Measurements from ENCODE around the gene ZSWIM3. TPM values are rescaled to one million over a fixed set of nuclear protein-coding genes. Genes with fewer than 3 reads are reported as not detected.
A peak's percentile ranks its signal among the peaks of the same experiment; 100 is the strongest.

The ZSWIM3 gene
- total RNA-seq, 4 donors from 2014 or later: 2.1 to 5.4 (median 4.0) TPM

DNA sequence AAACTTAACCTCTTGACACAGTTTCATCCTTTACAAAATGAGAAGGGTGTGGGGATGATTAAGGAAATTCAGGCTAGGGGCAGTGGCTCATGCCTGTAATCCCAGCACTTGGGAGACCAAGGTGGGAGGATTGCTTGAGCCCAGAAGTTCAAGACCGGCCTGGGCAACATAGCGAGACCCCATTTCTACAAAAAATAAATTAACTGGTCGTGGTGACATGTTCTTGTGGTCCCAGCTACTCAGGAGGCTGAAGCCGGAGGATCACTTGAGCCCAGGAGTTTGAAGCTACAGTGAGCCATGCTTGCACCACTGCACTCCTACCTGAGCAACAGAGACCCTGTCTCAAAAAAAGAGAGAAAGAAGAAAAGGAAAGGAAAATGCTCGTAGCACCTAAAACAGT, 9.0 kb downstream of the ZSWIM3 start:
- intact Hi-C loops (cut with DNase I): no loop called here
- no peaks in the 10 kb centered on the region for H3K27me3 ChIP-seq
- H3K4me3 ChIP-seq: no peak overlapping the region
- H3K4me1 ChIP-seq: peaks cover 0 to 12% (median 10%) of the 10 kb centered on the region in 4 donors
- H3K9me3 ChIP-seq: no peaks in the 10 kb centered on the region
- no peak overlapping the region for H3K27ac ChIP-seq (replicated peaks in 1 of 4)
- H3K36me3 ChIP-seq: peaks cover 0 to 3% (median 0%) of the 10 kb centered on the region in 4 donors
- DNase-seq (ENCODE audit: extremely low spot score): no peak
- no peak for TF ChIP-seq EP300 (IDR thresholded peaks at IDR 0.05)
- no peak for TF ChIP-seq POLR2AphosphoS5 (IDR thresholded peaks at IDR 0.05)
- no peak for TF ChIP-seq POLR2A (IDR thresholded peaks at IDR 0.05; ENCODE audit: low read depth)
- TF ChIP-seq, protein P1, sequence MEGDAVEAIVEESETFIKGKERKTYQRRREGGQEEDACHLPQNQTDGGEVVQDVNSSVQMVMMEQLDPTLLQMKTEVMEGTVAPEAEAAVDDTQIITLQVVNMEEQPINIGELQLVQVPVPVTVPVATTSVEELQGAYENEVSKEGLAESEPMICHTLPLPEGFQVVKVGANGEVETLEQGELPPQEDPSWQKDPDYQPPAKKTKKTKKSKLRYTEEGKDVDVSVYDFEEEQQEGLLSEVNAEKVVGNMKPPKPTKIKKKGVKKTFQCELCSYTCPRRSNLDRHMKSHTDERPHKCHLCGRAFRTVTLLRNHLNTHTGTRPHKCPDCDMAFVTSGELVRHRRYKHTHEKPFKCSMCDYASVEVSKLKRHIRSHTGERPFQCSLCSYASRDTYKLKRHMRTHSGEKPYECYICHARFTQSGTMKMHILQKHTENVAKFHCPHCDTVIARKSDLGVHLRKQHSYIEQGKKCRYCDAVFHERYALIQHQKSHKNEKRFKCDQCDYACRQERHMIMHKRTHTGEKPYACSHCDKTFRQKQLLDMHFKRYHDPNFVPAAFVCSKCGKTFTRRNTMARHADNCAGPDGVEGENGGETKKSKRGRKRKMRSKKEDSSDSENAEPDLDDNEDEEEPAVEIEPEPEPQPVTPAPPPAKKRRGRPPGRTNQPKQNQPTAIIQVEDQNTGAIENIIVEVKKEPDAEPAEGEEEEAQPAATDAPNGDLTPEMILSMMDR (IDR thresholded peaks at IDR 0.05): no peak
- 86% methylated on average over 5 of the region's 5 CpGs for WGBS

DNA sequence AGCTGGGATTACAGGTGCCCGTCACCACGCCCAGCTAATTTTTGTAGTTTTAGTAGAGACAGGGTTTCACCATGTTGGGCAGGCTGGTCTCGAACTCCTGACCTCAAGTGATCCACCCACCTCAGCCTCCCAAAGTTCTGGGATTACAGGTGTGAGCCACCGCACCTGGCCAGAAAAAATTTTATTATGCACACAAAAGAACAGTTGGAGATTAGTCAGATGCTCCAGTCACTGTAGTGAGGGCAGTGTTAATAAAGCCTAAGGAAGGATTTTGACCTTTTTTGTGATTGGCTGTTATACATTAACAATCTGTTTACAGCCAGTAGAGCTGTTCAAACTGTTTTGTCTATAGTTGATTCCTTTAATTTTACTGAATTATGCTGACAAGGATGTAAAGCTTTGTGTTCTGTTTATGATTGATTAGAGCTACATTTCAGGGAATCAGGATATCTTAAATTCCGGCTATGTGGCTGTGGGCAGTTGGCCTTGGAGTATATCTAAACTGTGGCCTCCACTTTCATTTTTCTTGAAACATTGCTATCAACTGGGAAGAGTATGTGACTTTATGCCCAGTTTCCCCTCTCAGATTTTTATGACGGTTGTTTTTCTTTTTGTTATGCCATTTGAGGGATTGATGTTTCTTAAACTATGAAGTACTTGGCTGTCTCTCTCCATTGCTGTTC, 9.9 kb downstream of the ZSWIM3 start:
- Histone ChIP-seq H3K4me1 (peaks cover 0 to 12% (median 10%) of the 10 kb centered on the region in 4 donors), H3K4me3 (no peak overlapping the region), H3K36me3 (peaks cover 0 to 3% (median 0%) of the 10 kb centered on the region in 4 donors), H3K27me3 (no peaks in the 10 kb centered on the region), H3K9me3 (no peaks in the 10 kb centered on the region), H3K27ac (replicated peaks in 1 of 4) (peak overlapping the region in 2 of 4 donors; percentile 10 to 19)
- no peak for TF ChIP-seq POLR2AphosphoS5 (IDR thresholded peaks at IDR 0.05)
- TF ChIP-seq, protein P1 (IDR thresholded peaks at IDR 0.05): no peak
- no peak for TF ChIP-seq EP300 (IDR thresholded peaks at IDR 0.05)
- no peak for TF ChIP-seq POLR2A (IDR thresholded peaks at IDR 0.05; ENCODE audit: low read depth)
- intact Hi-C loops (cut with DNase I): no loop called here
- DNase-seq (ENCODE audit: extremely low spot score): no peak
- WGBS: 78% methylated on average over 6 of the region's 6 CpGs

DNA sequence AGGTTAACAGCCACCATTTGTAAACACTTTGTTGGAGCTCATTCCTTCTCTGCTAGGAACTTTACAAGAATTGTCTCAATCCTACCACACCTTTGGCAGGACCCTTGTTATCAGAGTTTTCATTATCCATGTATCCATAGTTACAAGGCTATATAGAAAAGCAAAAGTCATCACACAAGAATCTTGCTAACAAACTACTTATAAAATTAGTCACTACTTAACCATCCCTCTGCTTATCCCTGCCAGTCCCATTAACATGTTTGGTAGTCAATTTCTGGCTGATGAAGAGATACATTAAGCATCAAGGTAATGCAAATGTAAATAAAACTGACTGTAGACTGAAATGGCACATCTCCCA, 10.4 kb downstream of the ZSWIM3 start:
- DNase-seq (ENCODE audit: extremely low spot score): no peak
- peak overlapping the region in 1 of 4 donors; percentile 19 for H3K27ac ChIP-seq (replicated peaks in 1 of 4)
- intact Hi-C loops (cut with DNase I): no loop called here
- H3K9me3 ChIP-seq: no peaks in the 10 kb centered on the region
- no peaks in the 10 kb centered on the region for H3K27me3 ChIP-seq
- H3K4me3 ChIP-seq: no peak overlapping the region
- peaks cover 0 to 3% (median 0%) of the 10 kb centered on the region in 4 donors for H3K36me3 ChIP-seq
- H3K4me1 ChIP-seq: peaks cover 0 to 12% (median 10%) of the 10 kb centered on the region in 4 donors
- TF ChIP-seq POLR2AphosphoS5 (IDR thresholded peaks at IDR 0.05) (no peak), POLR2A (IDR thresholded peaks at IDR 0.05; ENCODE audit: low read depth) (no peak), EP300 (IDR thresholded peaks at IDR 0.05) (no peak)
- TF ChIP-seq, protein P1 (IDR thresholded peaks at IDR 0.05): no peak

DNA sequence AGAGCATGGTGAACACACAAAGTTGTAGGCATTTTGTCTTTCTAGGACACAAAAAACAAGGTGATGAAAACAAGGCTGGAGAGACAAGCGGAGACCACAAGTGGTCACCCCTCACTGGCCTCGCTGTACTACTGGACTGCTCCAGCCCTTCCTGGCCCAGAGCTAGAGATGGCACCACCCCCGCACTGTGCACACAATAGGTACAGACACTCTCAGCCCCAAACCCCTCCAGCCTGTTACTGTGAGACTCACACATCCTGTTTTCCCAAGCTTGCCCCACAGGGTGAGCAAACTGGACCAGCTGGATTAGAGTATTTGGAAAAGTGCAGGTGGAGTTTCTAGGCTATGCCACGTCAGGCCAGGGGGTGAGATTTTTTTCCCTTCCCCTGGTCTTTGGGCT, 15.2 kb downstream of the ZSWIM3 start:
- TF ChIP-seq, protein P1 (IDR thresholded peaks at IDR 0.05): no peak
- TF ChIP-seq EP300 (IDR thresholded peaks at IDR 0.05) (no peak), POLR2A (IDR thresholded peaks at IDR 0.05; ENCODE audit: low read depth) (no peak), POLR2AphosphoS5 (IDR thresholded peaks at IDR 0.05) (no peak)
- Histone ChIP-seq H3K27ac (replicated peaks in 1 of 4) (no peak overlapping the region), H3K4me3 (no peak overlapping the region), H3K9me3 (no peaks in the 10 kb centered on the region), H3K36me3 (peaks cover 0 to 16% (median 12%) of the 10 kb centered on the region in 4 donors), H3K4me1 (peaks cover 0 to 4% (median 4%) of the 10 kb centered on the region in 4 donors), H3K27me3 (no peaks in the 10 kb centered on the region)
- no peak for DNase-seq (ENCODE audit: extremely low spot score)
- intact Hi-C loops (cut with DNase I): no loop called here
- 98% methylated on average over 4 of the region's 4 CpGs for WGBS

Measured in esophagus muscularis mucosa (tissue), 4 donors.